HepG2 (cell line): ENCODE results near the gene MRFAP1L1. TPM values are rescaled to one million over a fixed set of nuclear protein-coding genes. Genes with fewer than 3 reads are reported as not detected.

ENCODE experiments used
- KDM2A ChIP-seq: sonication (generic); formaldehyde crosslinking; IDR thresholded peaks from 2 replicates; pipeline ENCODE4 v1.4.0; 2020; ENCODE audit warnings: low read depth, missing genetic modification reagents, borderline replicate concordance
- LCORL ChIP-seq, 2 experiments: fragments of 450-650 bp in 1 of 2; sonication (generic) in 1 of 2; formaldehyde crosslinking in 1 of 2; IDR thresholded peaks; 2 replicates each; pipeline versions ENCODE4 v1.5.0 to v1.6.1; 2017 to 2020; ENCODE audit warnings: antibody characterized with exemption in 1 of 2, missing genetic modification reagents in 1 of 2
- MIER2 ChIP-seq: IDR thresholded peaks from 2 replicates; pipeline ENCODE4 v1.6.1; 2016; ENCODE audit warnings: missing biosample characterization, missing genetic modification reagents
- NCOA2 ChIP-seq: sonication (generic); formaldehyde crosslinking; IDR thresholded peaks from 2 replicates; pipeline ENCODE4 v1.8.0; 2022; ENCODE audit warnings: inconsistent platforms
- NR2F6 ChIP-seq, 2 experiments: IDR thresholded peaks; 2 replicates each; pipeline ENCODE4 v1.6.1; 2016; ENCODE audit warnings: antibody characterized with exemption in 1 of 2, mild to moderate bottlenecking in 1 of 2
- POGZ ChIP-seq: sonication (generic); formaldehyde crosslinking; IDR thresholded peaks from 2 replicates; pipeline ENCODE4 v1.4.0; 2020; ENCODE audit warnings: mild to moderate bottlenecking, missing genetic modification reagents
- RFXAP ChIP-seq: sonication (generic); formaldehyde crosslinking; IDR thresholded peaks from 2 replicates; pipeline ENCODE4 v1.4.0; 2020; ENCODE audit warnings: missing genetic modification reagents, borderline replicate concordance
- YY1 ChIP-seq: IDR thresholded peaks from 2 replicates; pipeline ENCODE4 v1.6.1; 2011; ENCODE audit warnings: low read length, low read depth, moderate library complexity, mild to moderate bottlenecking; ENCODE audit not compliant: insufficient read depth, insufficient replicate concordance
- ZBTB7B ChIP-seq: sonication (generic); formaldehyde crosslinking; IDR thresholded peaks from 2 replicates; pipeline ENCODE4 v1.4.0; 2020; ENCODE audit warnings: missing genetic modification reagents
- ZNF546 ChIP-seq: sonication (generic); formaldehyde crosslinking; conservative IDR thresholded peaks from 2 replicates; pipeline ENCODE4 v1.8.1; 2023; ENCODE audit warnings: mild to moderate bottlenecking, missing genetic modification reagents
- ZNF547 ChIP-seq: sonication (generic); formaldehyde crosslinking; IDR thresholded peaks from 2 replicates; pipeline ENCODE4 v1.5.1; 2020; ENCODE audit warnings: mild to moderate bottlenecking, missing genetic modification reagents
- ZNF670 ChIP-seq: sonication (generic); formaldehyde crosslinking; IDR thresholded peaks from 2 replicates; pipeline ENCODE4 v1.8.0; 2022; ENCODE audit warnings: mild to moderate bottlenecking, missing genetic modification reagents, borderline replicate concordance
- polyA plus RNA-seq, 8 experiments: library from polyadenylated mRNA; depleted of rRNA in 3 of 8; stranded (reverse) in 7 of 8; unstranded in 1 of 8; fragments of >200 nt; fragmentation: Illumina TruSeq in 4 of 8; extraction: Trizol in 4 of 8; gene quantifications; 2 replicates each; pipeline versions ENCODE4 v1.2.1 to v1.2.3, GENCODE V29; 2011 to 2016; ENCODE audit warnings: low read depth in 4 of 8, missing spikeins in 1 of 8, mixed read lengths in 1 of 8; ENCODE audit not compliant: insufficient read depth in 1 of 8
- total RNA-seq, 5 experiments: library from RNA; depleted of rRNA; stranded (reverse); fragments of >200 nt; fragmentation: Illumina TruSeq; extraction: Trizol; gene quantifications; 2 replicates each; pipeline ENCODE4 v1.2.3, GENCODE V29; 2016; ENCODE audit warnings: low read depth in 1 of 5
- TF ChIP-seq, protein P1 (sequence below), 2 experiments: IDR thresholded peaks; 2 replicates each; pipeline ENCODE4 v1.6.1; 2011 to 2012; ENCODE audit warnings: low read length in 2 of 2, borderline replicate concordance in 1 of 2, low read depth in 1 of 2, mild to moderate bottlenecking in 1 of 2, moderate library complexity in 1 of 2
- TF ChIP-seq, protein P2 (sequence below): sonication (generic); formaldehyde crosslinking; IDR thresholded peaks from 2 replicates; pipeline ENCODE4 v1.5.0; 2020; ENCODE audit warnings: mild to moderate bottlenecking, low read depth, missing genetic modification reagents, borderline replicate concordance
- TF ChIP-seq, protein P3 (sequence below): sonication (generic); formaldehyde crosslinking; IDR thresholded peaks from 2 replicates; pipeline ENCODE4 v1.4.0; 2020; ENCODE audit warnings: missing genetic modification reagents, borderline replicate concordance
- TF ChIP-seq, protein P4 (sequence below): sonication (generic); formaldehyde crosslinking; IDR thresholded peaks from 2 replicates; pipeline ENCODE4 v1.5.0; 2020; ENCODE audit warnings: mild to moderate bottlenecking, missing genetic modification reagents, moderate library complexity
- TF ChIP-seq, protein P5 (sequence below): sonication (generic); formaldehyde crosslinking; IDR thresholded peaks from 2 replicates; pipeline ENCODE4 v1.8.1; 2023; ENCODE audit warnings: mild to moderate bottlenecking, missing genetic modification reagents

MRFAP1L1 gene
- total and polyA plus RNA-seq, 2 of the 13 experiments (the other 11 are each of a cell fraction or from before 2014, with no cell fraction given): 44.8 to 76.6 TPM

DNA sequence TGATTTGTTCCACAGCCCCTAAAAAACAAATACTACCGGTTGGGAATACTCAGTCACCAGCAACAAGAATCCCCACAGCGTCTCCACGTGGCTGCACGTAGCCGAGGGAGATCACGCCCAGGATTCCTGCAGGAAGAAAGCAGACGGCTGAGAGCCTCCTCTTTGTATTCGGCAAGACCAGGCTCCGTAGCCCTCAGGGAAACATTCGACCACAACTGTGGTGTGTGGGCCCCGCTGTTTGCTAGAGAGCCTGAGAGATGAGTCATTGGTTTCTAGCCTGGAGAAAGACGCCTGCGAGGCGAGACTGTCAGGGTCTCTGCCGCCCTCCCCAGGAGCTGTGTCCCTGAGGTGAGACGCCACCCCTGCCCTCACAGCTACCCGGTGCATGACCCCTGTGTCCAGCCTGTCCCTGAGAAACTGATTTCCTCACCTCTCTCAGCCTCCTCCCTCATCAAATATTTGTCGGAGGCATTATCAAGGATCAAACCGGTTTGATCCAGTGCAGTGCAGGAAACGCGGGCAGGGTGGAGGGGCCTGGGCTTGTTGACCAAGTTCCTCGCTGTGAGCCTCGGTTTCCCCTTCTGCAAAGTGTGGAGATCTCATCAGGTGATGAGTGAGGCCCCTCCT is 20.7 kb downstream of the MRFAP1L1 start (continued):
- peak; percentile 57 for TF ChIP-seq NR2F6 (IDR thresholded peaks at IDR 0.05)
- TF ChIP-seq NR2F6 (CRISPR knock-in tag; IDR thresholded peaks at IDR 0.05): peak; percentile 68; the same call in 1 of the 2 replicates
- TF ChIP-seq ZNF670 (CRISPR knock-in tag): peak; percentile 10; the same call in 1 of the 2 replicates
- peak; percentile 21; the same call in 1 of the 2 replicates for TF ChIP-seq ZNF546 (CRISPR knock-in tag)
- peak; percentile 8 for TF ChIP-seq YY1
- TF ChIP-seq, protein P1, sequence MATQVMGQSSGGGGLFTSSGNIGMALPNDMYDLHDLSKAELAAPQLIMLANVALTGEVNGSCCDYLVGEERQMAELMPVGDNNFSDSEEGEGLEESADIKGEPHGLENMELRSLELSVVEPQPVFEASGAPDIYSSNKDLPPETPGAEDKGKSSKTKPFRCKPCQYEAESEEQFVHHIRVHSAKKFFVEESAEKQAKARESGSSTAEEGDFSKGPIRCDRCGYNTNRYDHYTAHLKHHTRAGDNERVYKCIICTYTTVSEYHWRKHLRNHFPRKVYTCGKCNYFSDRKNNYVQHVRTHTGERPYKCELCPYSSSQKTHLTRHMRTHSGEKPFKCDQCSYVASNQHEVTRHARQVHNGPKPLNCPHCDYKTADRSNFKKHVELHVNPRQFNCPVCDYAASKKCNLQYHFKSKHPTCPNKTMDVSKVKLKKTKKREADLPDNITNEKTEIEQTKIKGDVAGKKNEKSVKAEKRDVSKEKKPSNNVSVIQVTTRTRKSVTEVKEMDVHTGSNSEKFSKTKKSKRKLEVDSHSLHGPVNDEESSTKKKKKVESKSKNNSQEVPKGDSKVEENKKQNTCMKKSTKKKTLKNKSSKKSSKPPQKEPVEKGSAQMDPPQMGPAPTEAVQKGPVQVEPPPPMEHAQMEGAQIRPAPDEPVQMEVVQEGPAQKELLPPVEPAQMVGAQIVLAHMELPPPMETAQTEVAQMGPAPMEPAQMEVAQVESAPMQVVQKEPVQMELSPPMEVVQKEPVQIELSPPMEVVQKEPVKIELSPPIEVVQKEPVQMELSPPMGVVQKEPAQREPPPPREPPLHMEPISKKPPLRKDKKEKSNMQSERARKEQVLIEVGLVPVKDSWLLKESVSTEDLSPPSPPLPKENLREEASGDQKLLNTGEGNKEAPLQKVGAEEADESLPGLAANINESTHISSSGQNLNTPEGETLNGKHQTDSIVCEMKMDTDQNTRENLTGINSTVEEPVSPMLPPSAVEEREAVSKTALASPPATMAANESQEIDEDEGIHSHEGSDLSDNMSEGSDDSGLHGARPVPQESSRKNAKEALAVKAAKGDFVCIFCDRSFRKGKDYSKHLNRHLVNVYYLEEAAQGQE (IDR thresholded peaks at IDR 0.05; ENCODE audit: borderline replicate concordance in 1 of 2, low read depth in 1 of 2, low read length in 2 of 2): peak in 1 of 2 experiments; percentile 14; a peak in 1 of 4 replicates
- peak; percentile 15; the same call in 1 of the 2 replicates for TF ChIP-seq NCOA2 (CRISPR knock-in tag)
- TF ChIP-seq, protein P2, sequence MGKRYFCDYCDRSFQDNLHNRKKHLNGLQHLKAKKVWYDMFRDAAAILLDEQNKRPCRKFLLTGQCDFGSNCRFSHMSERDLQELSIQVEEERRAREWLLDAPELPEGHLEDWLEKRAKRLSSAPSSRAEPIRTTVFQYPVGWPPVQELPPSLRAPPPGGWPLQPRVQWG: no peak
- 0 out of 2 replicates have a peak, but pooled peaks have one; percentile 8 for TF ChIP-seq MIER2 (CRISPR knock-in tag)
- TF ChIP-seq, protein P3, sequence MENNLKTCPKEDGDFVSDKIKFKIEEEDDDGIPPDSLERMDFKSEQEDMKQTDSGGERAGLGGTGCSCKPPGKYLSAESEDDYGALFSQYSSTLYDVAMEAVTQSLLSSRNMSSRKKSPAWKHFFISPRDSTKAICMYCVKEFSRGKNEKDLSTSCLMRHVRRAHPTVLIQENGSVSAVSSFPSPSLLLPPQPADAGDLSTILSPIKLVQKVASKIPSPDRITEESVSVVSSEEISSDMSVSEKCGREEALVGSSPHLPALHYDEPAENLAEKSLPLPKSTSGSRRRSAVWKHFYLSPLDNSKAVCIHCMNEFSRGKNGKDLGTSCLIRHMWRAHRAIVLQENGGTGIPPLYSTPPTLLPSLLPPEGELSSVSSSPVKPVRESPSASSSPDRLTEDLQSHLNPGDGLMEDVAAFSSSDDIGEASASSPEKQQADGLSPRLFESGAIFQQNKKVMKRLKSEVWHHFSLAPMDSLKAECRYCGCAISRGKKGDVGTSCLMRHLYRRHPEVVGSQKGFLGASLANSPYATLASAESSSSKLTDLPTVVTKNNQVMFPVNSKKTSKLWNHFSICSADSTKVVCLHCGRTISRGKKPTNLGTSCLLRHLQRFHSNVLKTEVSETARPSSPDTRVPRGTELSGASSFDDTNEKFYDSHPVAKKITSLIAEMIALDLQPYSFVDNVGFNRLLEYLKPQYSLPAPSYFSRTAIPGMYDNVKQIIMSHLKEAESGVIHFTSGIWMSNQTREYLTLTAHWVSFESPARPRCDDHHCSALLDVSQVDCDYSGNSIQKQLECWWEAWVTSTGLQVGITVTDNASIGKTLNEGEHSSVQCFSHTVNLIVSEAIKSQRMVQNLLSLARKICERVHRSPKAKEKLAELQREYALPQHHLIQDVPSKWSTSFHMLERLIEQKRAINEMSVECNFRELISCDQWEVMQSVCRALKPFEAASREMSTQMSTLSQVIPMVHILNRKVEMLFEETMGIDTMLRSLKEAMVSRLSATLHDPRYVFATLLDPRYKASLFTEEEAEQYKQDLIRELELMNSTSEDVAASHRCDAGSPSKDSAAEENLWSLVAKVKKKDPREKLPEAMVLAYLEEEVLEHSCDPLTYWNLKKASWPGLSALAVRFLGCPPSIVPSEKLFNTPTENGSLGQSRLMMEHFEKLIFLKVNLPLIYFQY (CRISPR knock-in tag): no peak; the same call in 1 of the 2 replicates
- TF ChIP-seq RFXAP (CRISPR knock-in tag): peak; percentile 56; the same call in 1 of the 2 replicates
- TF ChIP-seq, protein P4, sequence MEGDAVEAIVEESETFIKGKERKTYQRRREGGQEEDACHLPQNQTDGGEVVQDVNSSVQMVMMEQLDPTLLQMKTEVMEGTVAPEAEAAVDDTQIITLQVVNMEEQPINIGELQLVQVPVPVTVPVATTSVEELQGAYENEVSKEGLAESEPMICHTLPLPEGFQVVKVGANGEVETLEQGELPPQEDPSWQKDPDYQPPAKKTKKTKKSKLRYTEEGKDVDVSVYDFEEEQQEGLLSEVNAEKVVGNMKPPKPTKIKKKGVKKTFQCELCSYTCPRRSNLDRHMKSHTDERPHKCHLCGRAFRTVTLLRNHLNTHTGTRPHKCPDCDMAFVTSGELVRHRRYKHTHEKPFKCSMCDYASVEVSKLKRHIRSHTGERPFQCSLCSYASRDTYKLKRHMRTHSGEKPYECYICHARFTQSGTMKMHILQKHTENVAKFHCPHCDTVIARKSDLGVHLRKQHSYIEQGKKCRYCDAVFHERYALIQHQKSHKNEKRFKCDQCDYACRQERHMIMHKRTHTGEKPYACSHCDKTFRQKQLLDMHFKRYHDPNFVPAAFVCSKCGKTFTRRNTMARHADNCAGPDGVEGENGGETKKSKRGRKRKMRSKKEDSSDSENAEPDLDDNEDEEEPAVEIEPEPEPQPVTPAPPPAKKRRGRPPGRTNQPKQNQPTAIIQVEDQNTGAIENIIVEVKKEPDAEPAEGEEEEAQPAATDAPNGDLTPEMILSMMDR (CRISPR knock-in tag): peak; percentile 44
- 0 out of 2 replicates have a peak, but pooled peaks have one; percentile 11 for TF ChIP-seq POGZ
- TF ChIP-seq ZNF547 (CRISPR knock-in tag): peak; percentile 63
- TF ChIP-seq ZBTB7B (CRISPR knock-in tag): peak; percentile 27
- TF ChIP-seq LCORL (IDR thresholded peaks at IDR 0.05): no peak
- TF ChIP-seq LCORL (CRISPR knock-in tag; IDR thresholded peaks at IDR 0.05): peak; percentile 33
- TF ChIP-seq KDM2A: no peak
- TF ChIP-seq, protein P5, sequence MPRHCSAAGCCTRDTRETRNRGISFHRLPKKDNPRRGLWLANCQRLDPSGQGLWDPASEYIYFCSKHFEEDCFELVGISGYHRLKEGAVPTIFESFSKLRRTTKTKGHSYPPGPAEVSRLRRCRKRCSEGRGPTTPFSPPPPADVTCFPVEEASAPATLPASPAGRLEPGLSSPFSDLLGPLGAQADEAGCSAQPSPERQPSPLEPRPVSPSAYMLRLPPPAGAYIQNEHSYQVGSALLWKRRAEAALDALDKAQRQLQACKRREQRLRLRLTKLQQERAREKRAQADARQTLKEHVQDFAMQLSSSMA (CRISPR knock-in tag): 0 out of 2 replicates have a peak, but pooled peaks have one; percentile 35
